Astrocyte (in vitro differentiated cells and primary cell): ENCODE measurements around the gene CEBPZOS. TPM values are rescaled to one million over a fixed set of nuclear protein-coding genes. Genes with fewer than 3 reads are reported as not detected.
A peak's percentile ranks its signal among the peaks of the same experiment; 100 is the strongest.
"Not testable (repeated sequence)": the region's sequence is repeated elsewhere in the genome, so short reads cannot be mapped to it uniquely, and the experiment has no call there.

Source experiments
- DNase-seq: peaks from one replicate; pipeline ENCODE4 v3.0.0-alpha.2; 2010; ENCODE audit warnings: low read depth
- FAIRE-seq: peaks from 2 replicates; lab custom pipeline; 2011; peaks lifted over from hg19 to GRCh38; lab: Jason Lieb, UNC
- H2AFZ ChIP-seq: 2 replicates; pipeline ENCODE4 v1.6.0; 2012; ENCODE audit warnings: low read depth, low read length, inconsistent platforms
- H3K27ac ChIP-seq: 2 replicates; pipeline ENCODE4 v1.5.1; 2011; ENCODE audit warnings: low read depth, low read length, inconsistent platforms
- H3K27me3 ChIP-seq: 2 replicates; pipeline ENCODE4 v1.6.0; 2011; ENCODE audit warnings: low read length, inconsistent platforms; ENCODE audit not compliant: insufficient read depth
- H3K36me3 ChIP-seq: 2 replicates; pipeline ENCODE4 v1.5.1; 2011; ENCODE audit warnings: low read length, inconsistent platforms; ENCODE audit not compliant: insufficient read depth
- H3K4me1 ChIP-seq: 2 replicates; pipeline ENCODE4 v1.5.1; 2011; ENCODE audit warnings: low read length, inconsistent platforms; ENCODE audit not compliant: insufficient read depth
- H3K4me2 ChIP-seq: 2 replicates; pipeline ENCODE4 v1.6.0; 2012; ENCODE audit warnings: low read length, inconsistent platforms
- H3K4me3 ChIP-seq: 2 replicates; pipeline ENCODE4 v1.5.1; 2011; ENCODE audit warnings: low read depth, mild to moderate bottlenecking, low read length, inconsistent platforms; ENCODE audit not compliant: insufficient read depth
- H3K79me2 ChIP-seq: 2 replicates; pipeline ENCODE4 v1.6.0; 2012; ENCODE audit warnings: mild to moderate bottlenecking, low read length, inconsistent platforms; ENCODE audit not compliant: insufficient read depth
- H3K9ac ChIP-seq: 2 replicates; pipeline ENCODE4 v1.6.0; 2012; ENCODE audit warnings: mild to moderate bottlenecking, low read length, inconsistent platforms
- H3K9me3 ChIP-seq: 2 replicates; pipeline ENCODE4 v1.5.1; 2012; ENCODE audit warnings: low read depth, mild to moderate bottlenecking, low read length, inconsistent platforms; ENCODE audit not compliant: insufficient read depth
- H4K20me1 ChIP-seq: 2 replicates; pipeline ENCODE4 v1.6.0; 2012; ENCODE audit warnings: low read length, inconsistent platforms; ENCODE audit not compliant: insufficient read depth
- H3K27ac Mint-ChIP-seq: one replicate; pipeline ENCODE4 v1.8.0; 2021; ENCODE audit warnings: mild to moderate bottlenecking, mixed read lengths; ENCODE audit not compliant: unreplicated experiment
- H3K27me3 Mint-ChIP-seq: one replicate; pipeline ENCODE4 v1.8.0; 2021; ENCODE audit warnings: low read depth, mixed read lengths; ENCODE audit not compliant: unreplicated experiment
- H3K36me3 Mint-ChIP-seq: one replicate; pipeline ENCODE4 v1.8.0; 2021; ENCODE audit warnings: low read depth, mixed read lengths; ENCODE audit not compliant: unreplicated experiment
- H3K4me1 Mint-ChIP-seq: one replicate; pipeline ENCODE4 v1.8.0; 2021; ENCODE audit warnings: low read depth, mixed read lengths; ENCODE audit not compliant: unreplicated experiment
- H3K4me3 Mint-ChIP-seq: one replicate; pipeline ENCODE4 v1.8.0; 2021; ENCODE audit warnings: mild to moderate bottlenecking, moderate library complexity, mixed read lengths; ENCODE audit not compliant: unreplicated experiment
- H3K9me3 Mint-ChIP-seq: one replicate; pipeline ENCODE4 v1.8.0; 2021; ENCODE audit warnings: mild to moderate bottlenecking, mixed read lengths; ENCODE audit not compliant: unreplicated experiment
- EZH2 ChIP-seq: IDR thresholded peaks from 2 replicates; pipeline ENCODE4 v1.6.1; 2012; ENCODE audit warnings: mild to moderate bottlenecking, low read length, inconsistent platforms; ENCODE audit not compliant: insufficient read depth
- total RNA-seq: library from RNA; stranded (reverse); gene quantifications from 2 replicates; pipeline ENCODE4 v1.2.1, GENCODE V29; 2021
- TF ChIP-seq, protein P1 (sequence below): IDR thresholded peaks from 2 replicates; pipeline ENCODE4 v1.5.1; 2011; ENCODE audit warnings: low read depth, mild to moderate bottlenecking, inconsistent platforms, low read length, moderate library complexity; ENCODE audit not compliant: insufficient read depth

CEBPZOS gene
- total RNA-seq, 1 donor from 2014 or later = 37.3 TPM

DNA sequence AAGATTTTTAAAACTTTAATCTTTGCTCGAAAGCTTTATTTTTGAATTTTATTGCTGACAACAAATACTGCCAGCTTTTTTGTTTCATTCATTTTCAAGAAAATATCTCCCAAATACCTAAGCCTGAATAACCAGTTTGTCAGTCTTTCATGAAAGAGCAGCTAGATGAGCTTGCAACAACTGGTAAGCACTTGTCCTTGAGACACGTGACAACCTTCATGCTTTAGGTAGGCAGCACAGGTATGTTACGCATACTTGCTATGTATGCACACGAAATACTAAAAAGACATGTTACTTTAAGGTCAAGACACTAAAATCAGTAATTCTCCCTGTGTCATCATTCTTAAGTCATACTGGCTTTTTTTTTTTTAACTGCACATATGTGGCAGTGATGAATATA lies 22.8 kb downstream of the CEBPZOS start:
- Histone ChIP-seq H3K9me3 (no peaks in the 10 kb centered on the region), H3K4me2 (no peak overlapping the region), H3K27ac (no peak overlapping the region), H3K36me3 (peaks cover 44% of the 10 kb centered on the region), H3K9ac (no peak overlapping the region), H4K20me1 (peaks cover 20% of the 10 kb centered on the region), H3K4me3 (no peak overlapping the region), H3K4me1 (no peaks in the 10 kb centered on the region), H3K27me3 (no peaks in the 10 kb centered on the region), H3K79me2 (peaks cover 12% of the 10 kb centered on the region), H2AFZ (no peak overlapping the region)
- TF ChIP-seq, protein P1, sequence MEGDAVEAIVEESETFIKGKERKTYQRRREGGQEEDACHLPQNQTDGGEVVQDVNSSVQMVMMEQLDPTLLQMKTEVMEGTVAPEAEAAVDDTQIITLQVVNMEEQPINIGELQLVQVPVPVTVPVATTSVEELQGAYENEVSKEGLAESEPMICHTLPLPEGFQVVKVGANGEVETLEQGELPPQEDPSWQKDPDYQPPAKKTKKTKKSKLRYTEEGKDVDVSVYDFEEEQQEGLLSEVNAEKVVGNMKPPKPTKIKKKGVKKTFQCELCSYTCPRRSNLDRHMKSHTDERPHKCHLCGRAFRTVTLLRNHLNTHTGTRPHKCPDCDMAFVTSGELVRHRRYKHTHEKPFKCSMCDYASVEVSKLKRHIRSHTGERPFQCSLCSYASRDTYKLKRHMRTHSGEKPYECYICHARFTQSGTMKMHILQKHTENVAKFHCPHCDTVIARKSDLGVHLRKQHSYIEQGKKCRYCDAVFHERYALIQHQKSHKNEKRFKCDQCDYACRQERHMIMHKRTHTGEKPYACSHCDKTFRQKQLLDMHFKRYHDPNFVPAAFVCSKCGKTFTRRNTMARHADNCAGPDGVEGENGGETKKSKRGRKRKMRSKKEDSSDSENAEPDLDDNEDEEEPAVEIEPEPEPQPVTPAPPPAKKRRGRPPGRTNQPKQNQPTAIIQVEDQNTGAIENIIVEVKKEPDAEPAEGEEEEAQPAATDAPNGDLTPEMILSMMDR = no peak
- TF ChIP-seq EZH2 = no peak
- H3K4me1 Mint-ChIP-seq = peaks cover 2% of the 10 kb centered on the region
- H3K27ac Mint-ChIP-seq = no peak overlapping the region
- H3K9me3 Mint-ChIP-seq = no peaks in the 10 kb centered on the region
- DNase-seq (no peak), FAIRE-seq (no peak)
- H3K27me3 Mint-ChIP-seq = no peaks in the 10 kb centered on the region
- no peak overlapping the region for H3K4me3 Mint-ChIP-seq
- H3K36me3 Mint-ChIP-seq = peaks cover 2% of the 10 kb centered on the region

- H3K4me3 Mint-ChIP-seq = no peak overlapping the region
- peaks cover 13% of the 10 kb centered on the region for H3K4me1 Mint-ChIP-seq
- DNase-seq = no peak
- H3K27me3 Mint-ChIP-seq = no peaks in the 10 kb centered on the region
- no peak for FAIRE-seq
- no peak for TF ChIP-seq EZH2
- TF ChIP-seq, protein P1 = no peak
- H2AFZ ChIP-seq = no peak overlapping the region
- peaks cover 40% of the 10 kb centered on the region for H4K20me1 ChIP-seq
- no peaks in the 10 kb centered on the region for H3K4me1 ChIP-seq
- H3K27ac ChIP-seq = no peak overlapping the region
- peaks cover 43% of the 10 kb centered on the region for H3K79me2 ChIP-seq
- H3K36me3 ChIP-seq = peaks cover 38% of the 10 kb centered on the region
- no peak overlapping the region for H3K9ac ChIP-seq
- no peak overlapping the region for H3K27ac Mint-ChIP-seq
- no peaks in the 10 kb centered on the region for H3K27me3 ChIP-seq
- H3K4me3 ChIP-seq = no peak overlapping the region
- H3K4me2 ChIP-seq = no peak overlapping the region
- no peaks in the 10 kb centered on the region for H3K9me3 ChIP-seq
- no peaks in the 10 kb centered on the region for H3K9me3 Mint-ChIP-seq
- H3K36me3 Mint-ChIP-seq = no peaks in the 10 kb centered on the region
These were observed 26.8 kb downstream of the CEBPZOS start for GRCh38 chr2:37223131-37223530.

DNA sequence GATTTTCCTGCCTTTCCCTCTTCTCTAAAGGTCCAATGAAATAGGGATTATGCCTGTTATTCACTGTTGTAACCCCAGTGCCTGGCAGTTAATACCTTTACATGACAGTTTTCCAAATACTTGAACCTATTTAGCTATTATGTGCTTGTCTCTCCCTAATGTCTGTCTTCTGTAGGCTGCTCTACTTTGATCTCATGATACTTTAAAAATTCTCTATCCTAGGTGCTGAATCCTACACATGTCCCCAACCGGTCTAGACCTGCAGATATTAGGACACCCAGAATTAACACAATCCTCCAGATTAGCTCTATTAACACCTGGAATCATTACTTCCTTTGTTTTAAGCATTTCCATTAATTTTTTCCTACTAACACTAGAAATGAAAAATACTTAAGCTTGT lies 27.8 kb downstream of the CEBPZOS start:
- H3K27me3 Mint-ChIP-seq = no peaks in the 10 kb centered on the region
- Histone ChIP-seq H3K27ac (no peak overlapping the region), H2AFZ (no peak overlapping the region), H4K20me1 (peaks cover 43% of the 10 kb centered on the region), H3K4me2 (no peak overlapping the region), H3K27me3 (no peaks in the 10 kb centered on the region), H3K79me2 (peaks cover 52% of the 10 kb centered on the region), H3K4me3 (no peak overlapping the region), H3K36me3 (peaks cover 40% of the 10 kb centered on the region), H3K4me1 (no peaks in the 10 kb centered on the region), H3K9ac (no peak overlapping the region), H3K9me3 (no peaks in the 10 kb centered on the region)
- no peaks in the 10 kb centered on the region for H3K9me3 Mint-ChIP-seq
- no peak for FAIRE-seq
- TF ChIP-seq EZH2 = no peak
- TF ChIP-seq, protein P1 = no peak
- H3K4me3 Mint-ChIP-seq = no peak overlapping the region
- no peak overlapping the region for H3K27ac Mint-ChIP-seq
- DNase-seq = no peak
- H3K4me1 Mint-ChIP-seq = peaks cover 13% of the 10 kb centered on the region
- H3K36me3 Mint-ChIP-seq = no peaks in the 10 kb centered on the region

GRCh38 chr2:37225129-37225528 lies 28.8 kb downstream of the CEBPZOS start:
- not testable (repeated sequence) for H3K4me1 ChIP-seq, H3K36me3 Mint-ChIP-seq, H2AFZ ChIP-seq, H3K27ac ChIP-seq, H3K4me2 ChIP-seq, DNase-seq, H3K9ac ChIP-seq, FAIRE-seq, H3K4me3 Mint-ChIP-seq, H3K9me3 Mint-ChIP-seq, H3K27me3 ChIP-seq, H3K27me3 Mint-ChIP-seq, H3K4me3 ChIP-seq, H3K9me3 ChIP-seq
- H4K20me1 ChIP-seq = peaks cover 50% of the 10 kb centered on the region
- H3K27ac Mint-ChIP-seq = peak overlapping the region; percentile 3
- H3K79me2 ChIP-seq = peaks cover 63% of the 10 kb centered on the region
- H3K36me3 ChIP-seq = peaks cover 37% of the 10 kb centered on the region
- peaks cover 13% of the 10 kb centered on the region for H3K4me1 Mint-ChIP-seq
